NCI-H1092 (cell line): Measurements from ENCODE around the gene PIGV.

Experiments used
- DNase-seq: peaks from one replicate; lab custom pipeline; 2025; lab: John Stamatoyannopoulos, UW

The PIGV gene

GRCh38 chr1:26787706-26788514, at the start of gene PIGV:
Gene PIGV, plus strand, starts transcription at chr1:26787950. Its CDS starts 2,866 bp downstream, at chr1:26790816.
- DNase-seq: peak; percentile 93

GRCh38 chr1:26739329-26739914, 48.3 kb upstream of the PIGV start:
- DNase-seq: no peak

GRCh38 chr1:26740023-26740634, 47.6 kb upstream of the PIGV start:
- no peak for DNase-seq

GRCh38 chr1:26740952-26741351, 46.8 kb upstream of the PIGV start:
- no peak for DNase-seq

GRCh38 chr1:26743426-26744059, 44.2 kb upstream of the PIGV start:
- no peak for DNase-seq

- no peak for DNase-seq
Observed at GRCh38 chr1:26744075-26744959, 43.4 kb upstream of the PIGV start.

- no peak for DNase-seq
Observed at GRCh38 chr1:26745191-26745590, 42.6 kb upstream of the PIGV start.

GRCh38 chr1:26747048-26747447, 40.7 kb upstream of the PIGV start:
- no peak for DNase-seq

- no peak for DNase-seq
Observed at GRCh38 chr1:26748351-26748750, 39.4 kb upstream of the PIGV start.

- DNase-seq: no peak
Observed at GRCh38 chr1:26749458-26749857, 38.3 kb upstream of the PIGV start.

GRCh38 chr1:26750428-26750827, 37.3 kb upstream of the PIGV start:
- DNase-seq: no peak

GRCh38 chr1:26752519-26752918, 35.2 kb upstream of the PIGV start:
- DNase-seq: no peak

- DNase-seq: no peak
Observed at GRCh38 chr1:26754086-26754874, 33.5 kb upstream of the PIGV start.

GRCh38 chr1:26758358-26758757, 29.4 kb upstream of the PIGV start:
- DNase-seq: no peak

- DNase-seq: no peak
Observed at GRCh38 chr1:26759531-26759930, 28.2 kb upstream of the PIGV start.

- DNase-seq: no peak
Observed at GRCh38 chr1:26761217-26761616, 26.5 kb upstream of the PIGV start.

- no peak for DNase-seq
Observed at GRCh38 chr1:26767714-26768113, 20.0 kb upstream of the PIGV start.

GRCh38 chr1:26768755-26769154, 19.0 kb upstream of the PIGV start:
- DNase-seq: no peak

- no peak for DNase-seq
Observed at GRCh38 chr1:26771285-26771642, 16.5 kb upstream of the PIGV start.

- DNase-seq: no peak
Observed at GRCh38 chr1:26771643-26772321, 16.0 kb upstream of the PIGV start.
